ENCODE data around the gene NRARP.

DNA sequence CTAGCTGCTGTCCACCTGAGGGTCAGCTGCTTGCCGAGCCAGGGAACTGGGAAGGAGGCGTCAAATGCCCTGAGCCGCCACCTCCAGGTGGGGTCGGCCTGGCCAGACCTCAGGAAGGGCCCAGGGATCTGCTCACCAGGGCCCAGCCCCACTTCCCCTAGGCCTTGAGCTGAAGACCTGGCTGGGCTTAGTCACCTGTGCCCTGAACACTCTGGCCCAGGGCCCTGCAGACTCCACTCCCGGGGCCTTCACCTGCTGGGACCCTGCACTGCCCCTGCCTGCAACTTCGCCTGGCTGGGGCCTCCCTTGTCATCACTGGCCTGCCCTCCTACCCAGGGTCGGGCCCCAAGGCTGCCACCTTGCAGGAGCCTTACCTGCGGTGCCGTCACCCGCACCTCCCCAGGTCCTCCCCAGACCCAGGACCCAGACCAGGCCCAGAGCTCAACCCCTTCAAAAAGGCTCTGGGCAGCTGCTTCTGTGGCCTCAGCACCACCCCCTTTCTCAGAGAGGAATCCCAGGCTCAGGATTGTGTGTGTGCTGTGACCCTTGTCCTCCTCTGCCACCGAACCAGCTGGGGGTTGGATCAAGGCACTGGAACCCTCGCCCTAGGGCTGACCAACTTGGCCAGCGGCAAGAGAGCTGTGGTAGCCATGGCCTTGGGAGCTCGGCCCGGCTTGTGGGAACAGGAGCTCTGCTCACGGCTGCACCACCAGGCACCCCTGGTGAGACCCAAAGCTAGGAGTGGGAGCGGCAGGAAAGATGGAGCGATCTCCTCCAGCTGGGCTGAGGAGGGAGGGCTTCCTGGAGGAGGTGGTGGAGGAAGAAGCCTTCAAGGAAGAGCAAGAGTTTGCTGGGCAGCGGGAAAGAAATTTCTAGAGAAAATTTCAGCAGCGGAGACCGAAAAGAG is 48.1 kb downstream of the NRARP start:
- TF ChIP-seq, protein P1, sequence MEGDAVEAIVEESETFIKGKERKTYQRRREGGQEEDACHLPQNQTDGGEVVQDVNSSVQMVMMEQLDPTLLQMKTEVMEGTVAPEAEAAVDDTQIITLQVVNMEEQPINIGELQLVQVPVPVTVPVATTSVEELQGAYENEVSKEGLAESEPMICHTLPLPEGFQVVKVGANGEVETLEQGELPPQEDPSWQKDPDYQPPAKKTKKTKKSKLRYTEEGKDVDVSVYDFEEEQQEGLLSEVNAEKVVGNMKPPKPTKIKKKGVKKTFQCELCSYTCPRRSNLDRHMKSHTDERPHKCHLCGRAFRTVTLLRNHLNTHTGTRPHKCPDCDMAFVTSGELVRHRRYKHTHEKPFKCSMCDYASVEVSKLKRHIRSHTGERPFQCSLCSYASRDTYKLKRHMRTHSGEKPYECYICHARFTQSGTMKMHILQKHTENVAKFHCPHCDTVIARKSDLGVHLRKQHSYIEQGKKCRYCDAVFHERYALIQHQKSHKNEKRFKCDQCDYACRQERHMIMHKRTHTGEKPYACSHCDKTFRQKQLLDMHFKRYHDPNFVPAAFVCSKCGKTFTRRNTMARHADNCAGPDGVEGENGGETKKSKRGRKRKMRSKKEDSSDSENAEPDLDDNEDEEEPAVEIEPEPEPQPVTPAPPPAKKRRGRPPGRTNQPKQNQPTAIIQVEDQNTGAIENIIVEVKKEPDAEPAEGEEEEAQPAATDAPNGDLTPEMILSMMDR (IDR thresholded peaks at IDR 0.05 in 2 of 3, conservative IDR thresholded peaks at IDR 0.05 in 1 of 3; ENCODE audit: borderline replicate concordance in 1 of 3, insufficient read depth in 1 of 3, low read depth in 2 of 3, low read length in 2 of 3), result no peak
- TF ChIP-seq YY1 (IDR thresholded peaks at IDR 0.05; ENCODE audit: extremely low read depth, insufficient replicate concordance, low read depth, low read length), result no peak
- TF ChIP-seq SRF (IDR thresholded peaks at IDR 0.05; ENCODE audit: low read depth), result no peak
- TF ChIP-seq POLR2A (IDR thresholded peaks at IDR 0.05; ENCODE audit: borderline replicate concordance, extremely low read depth, insufficient read depth, insufficient read length), result no peak
- no peak for TF ChIP-seq EZH2 (IDR thresholded peaks at IDR 0.05)
- TF ChIP-seq SP1 (IDR thresholded peaks at IDR 0.05; ENCODE audit: low read depth), result no peak
- TF ChIP-seq, protein P2, sequence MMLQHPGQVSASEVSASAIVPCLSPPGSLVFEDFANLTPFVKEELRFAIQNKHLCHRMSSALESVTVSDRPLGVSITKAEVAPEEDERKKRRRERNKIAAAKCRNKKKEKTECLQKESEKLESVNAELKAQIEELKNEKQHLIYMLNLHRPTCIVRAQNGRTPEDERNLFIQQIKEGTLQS (IDR thresholded peaks at IDR 0.05), result no peak
- TF ChIP-seq, protein P3, sequence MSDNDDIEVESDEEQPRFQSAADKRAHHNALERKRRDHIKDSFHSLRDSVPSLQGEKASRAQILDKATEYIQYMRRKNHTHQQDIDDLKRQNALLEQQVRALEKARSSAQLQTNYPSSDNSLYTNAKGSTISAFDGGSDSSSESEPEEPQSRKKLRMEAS (IDR thresholded peaks at IDR 0.05), result no peak
- no peak for TF ChIP-seq EZH2phosphoT487 (IDR thresholded peaks at IDR 0.05; ENCODE audit: borderline replicate concordance)
